DND-41 (cell line): ENCODE data around the gene GPR137.

Source experiments
- ATAC-seq: fragments of 200-7000 bp; cut with Tn5 transposase; 3 replicates; pipeline ENCODE4 v1.9.1; 2021; ENCODE audit warnings: low read depth; ENCODE audit not compliant: insufficient read depth
- DNase-seq: peaks from one replicate; pipeline ENCODE4 v3.0.0-alpha.2; 2020
- H2AFZ ChIP-seq: 2 replicates; pipeline ENCODE4 v1.6.0; 2012; ENCODE audit warnings: low read depth, low read length
- H3K27ac ChIP-seq: 2 replicates; pipeline ENCODE4 v1.5.1; 2012; ENCODE audit warnings: low read length, inconsistent platforms
- H3K27me3 ChIP-seq: fragments of 200-600 bp; sonication (generic); 2 replicates; pipeline ENCODE4 v1.6.0; 2012; ENCODE audit warnings: low read length, mild to moderate bottlenecking, inconsistent platforms; ENCODE audit not compliant: insufficient read depth, poor library complexity
- H3K36me3 ChIP-seq: 2 replicates; pipeline ENCODE4 v1.5.1; 2012; ENCODE audit warnings: low read length, inconsistent platforms; ENCODE audit not compliant: insufficient read depth
- H3K4me1 ChIP-seq: 2 replicates; pipeline ENCODE4 v1.5.1; 2012; ENCODE audit warnings: mild to moderate bottlenecking, low read length; ENCODE audit not compliant: insufficient read depth
- H3K4me2 ChIP-seq: 2 replicates; pipeline ENCODE4 v1.6.0; 2012; ENCODE audit warnings: mild to moderate bottlenecking, moderate library complexity, low read length, inconsistent platforms; ENCODE audit not compliant: insufficient read depth
- H3K4me3 ChIP-seq, 2 experiments: fragments of 200-600 bp in 1 of 2; shearing (Covaris generic) in 1 of 2; 2 replicates each; pipeline ENCODE4 v1.5.1; 2012 to 2016; ENCODE audit warnings: inconsistent platforms in 2 of 2, low read length in 2 of 2, mild to moderate bottlenecking in 2 of 2, low read depth in 1 of 2, moderate library complexity in 1 of 2
- H3K79me2 ChIP-seq: 2 replicates; pipeline ENCODE4 v1.6.0; 2012; ENCODE audit warnings: low read length, inconsistent platforms; ENCODE audit not compliant: insufficient read depth
- H3K9ac ChIP-seq: 2 replicates; pipeline ENCODE4 v1.6.0; 2012; ENCODE audit warnings: low read depth, mild to moderate bottlenecking, inconsistent platforms, low read length, moderate library complexity
- H3K9me3 ChIP-seq: 2 replicates; pipeline ENCODE4 v1.5.1; 2012; ENCODE audit warnings: low read length, moderate library complexity, mild to moderate bottlenecking, inconsistent platforms; ENCODE audit not compliant: insufficient read depth, severe bottlenecking
- H4K20me1 ChIP-seq: 2 replicates; pipeline ENCODE4 v1.6.0; 2012; ENCODE audit warnings: low read length; ENCODE audit not compliant: insufficient read depth
- CTCF ChIP-seq: IDR thresholded peaks from 2 replicates; pipeline ENCODE4 v1.5.1; 2012; ENCODE audit warnings: borderline replicate concordance, low read length, moderate library complexity, mild to moderate bottlenecking; ENCODE audit not compliant: poor library complexity, severe bottlenecking; ENCODE audit errors: extremely low read depth
- EZH2 ChIP-seq: IDR thresholded peaks from 3 replicates; pipeline ENCODE4 v1.6.1; 2012; ENCODE audit warnings: borderline replicate concordance, low read depth, mild to moderate bottlenecking, moderate library complexity, low read length, inconsistent platforms; ENCODE audit not compliant: severe bottlenecking

GPR137 gene

GRCh38 chr11:64289002-64289564 is 3.4 kb downstream of the GPR137 start:
- ATAC-seq: no peak
- Histone ChIP-seq H3K79me2 (peaks cover 11% of the 10 kb centered on the region), H3K9me3 (no peaks in the 10 kb centered on the region), H3K4me1 (peaks cover 24% of the 10 kb centered on the region), H4K20me1 (no peaks in the 10 kb centered on the region; the same call in 1 of the 2 replicates), H3K27ac (no peak overlapping the region), H3K36me3 (0 out of 2 replicates have a peak, but pooled peaks cover 2% of the 10 kb centered on the region), H3K27me3 (no peaks in the 10 kb centered on the region), H3K4me2 (no peak overlapping the region), H2AFZ (no peak overlapping the region), H3K4me3 (no peak overlapping the region), H3K9ac (no peak overlapping the region)
- no peak for TF ChIP-seq CTCF
- TF ChIP-seq EZH2: no peak
- DNase-seq: no peak

GRCh38 chr11:64290352-64291261 is 5.0 kb downstream of the GPR137 start:
- H3K4me2 ChIP-seq: no peak overlapping the region
- H3K4me3 ChIP-seq: no peak overlapping the region
- H3K79me2 ChIP-seq: peaks cover 8% of the 10 kb centered on the region; the same call in 1 of the 2 replicates
- no peaks in the 10 kb centered on the region; the same call in 1 of the 2 replicates for H4K20me1 ChIP-seq
- H3K27me3 ChIP-seq: no peaks in the 10 kb centered on the region
- no peak overlapping the region for H2AFZ ChIP-seq
- H3K9me3 ChIP-seq: no peaks in the 10 kb centered on the region
- no peak overlapping the region for H3K27ac ChIP-seq
- H3K9ac ChIP-seq: no peak overlapping the region
- no peak for ATAC-seq
- TF ChIP-seq CTCF (no peak), EZH2 (no peak)
- H3K36me3 ChIP-seq: 0 out of 2 replicates have a peak, but pooled peaks cover 2% of the 10 kb centered on the region
- peaks cover 22% of the 10 kb centered on the region for H3K4me1 ChIP-seq
- no peak for DNase-seq

GRCh38 chr11:64291262-64291751 is 5.7 kb downstream of the GPR137 start, which contains the start of gene KCNK4:
KCNK4 (plus strand) TSS chr11:64291302; CDS start chr11:64293019, 1,717 bp downstream.
- 0 out of 2 replicates have a peak, but pooled peaks cover 4% of the 10 kb centered on the region for H3K79me2 ChIP-seq
- DNase-seq: no peak
- H3K4me1 ChIP-seq: peaks cover 17% of the 10 kb centered on the region
- H4K20me1 ChIP-seq: no peaks in the 10 kb centered on the region; the same call in 1 of the 2 replicates
- peaks cover 3% of the 10 kb centered on the region for H3K27me3 ChIP-seq
- no peak within 1 kb of the TSS for H2AFZ ChIP-seq
- TF ChIP-seq CTCF (no peak), EZH2 (no peak)
- H3K36me3 ChIP-seq: 0 out of 2 replicates have a peak, but pooled peaks cover 2% of the 10 kb centered on the region
- ATAC-seq: no peak
- no peaks in the 10 kb centered on the region for H3K9me3 ChIP-seq
- H3K4me3 ChIP-seq: no peak within 1 kb of the TSS
- H3K9ac ChIP-seq: no peak within 1 kb of the TSS
- H3K27ac ChIP-seq: no peak within 1 kb of the TSS
- no peak within 1 kb of the TSS for H3K4me2 ChIP-seq
